Glutamatergic neuron (in vitro differentiated cells): Measurements from ENCODE around the gene KIR3DL3. TPM values are rescaled to one million over a fixed set of nuclear protein-coding genes. Genes with fewer than 3 reads are reported as not detected.
"Not testable (repeated sequence)": the region's sequence is repeated elsewhere in the genome, so short reads cannot be mapped to it uniquely, and the experiment has no call there.

Experiments
- DNase-seq: peaks from one replicate; pipeline ENCODE4 v3.0.0; 2022
- H3K27ac Mint-ChIP-seq: one replicate; pipeline ENCODE4 v1.8.0; 2020; ENCODE audit warnings: mild to moderate bottlenecking, mixed read lengths, inconsistent platforms; ENCODE audit not compliant: unreplicated experiment
- H3K27me3 Mint-ChIP-seq: one replicate; pipeline ENCODE4 v1.8.0; 2020; ENCODE audit warnings: mild to moderate bottlenecking, moderate library complexity, mixed read lengths, inconsistent platforms; ENCODE audit not compliant: unreplicated experiment
- H3K36me3 Mint-ChIP-seq: one replicate; pipeline ENCODE4 v1.8.0; 2020; ENCODE audit warnings: mild to moderate bottlenecking, mixed read lengths, inconsistent platforms; ENCODE audit not compliant: unreplicated experiment
- H3K4me1 Mint-ChIP-seq: one replicate; pipeline ENCODE4 v1.8.0; 2020; ENCODE audit warnings: mild to moderate bottlenecking, low read depth, mixed read lengths, inconsistent platforms; ENCODE audit not compliant: unreplicated experiment
- H3K4me3 Mint-ChIP-seq: one replicate; pipeline ENCODE4 v1.8.0; 2020; ENCODE audit warnings: mild to moderate bottlenecking, mixed read lengths, inconsistent platforms; ENCODE audit not compliant: unreplicated experiment
- H3K9me3 Mint-ChIP-seq: one replicate; pipeline ENCODE4 v1.8.0; 2020; ENCODE audit warnings: mild to moderate bottlenecking, moderate library complexity, mixed read lengths, inconsistent platforms; ENCODE audit not compliant: unreplicated experiment
- CTCF ChIP-seq: fragments of 200-600 bp; sonication (generic); IDR thresholded peaks from one replicate; pipeline ENCODE4 v1.5.0; 2021; ENCODE audit not compliant: partially characterized antibody, unreplicated experiment
- total RNA-seq: library from RNA; stranded (reverse); fragmentation: NEBNext Ultra II Directional; extraction: Animal tissue kit (Norgen Biotek cat#: 25700); gene quantifications from one replicate; pipeline ENCODE4 v1.2.1, GENCODE V29; 2021; ENCODE audit not compliant: unreplicated experiment

Gene KIR3DL3
- total RNA-seq, 1 donor from 2014 or later = not detected

GRCh38 chr19:54709212-54709948, 14.9 kb upstream of the KIR3DL3 start:
- H3K27ac Mint-ChIP-seq = no peak overlapping the region
- TF ChIP-seq CTCF = no peak
- DNase-seq = no peak
- H3K27me3 Mint-ChIP-seq = no peaks in the 10 kb centered on the region
- H3K4me3 Mint-ChIP-seq = no peak overlapping the region
- peaks cover 8% of the 10 kb centered on the region for H3K36me3 Mint-ChIP-seq
- H3K9me3 Mint-ChIP-seq = peaks cover 10% of the 10 kb centered on the region
- H3K4me1 Mint-ChIP-seq = no peaks in the 10 kb centered on the region

- DNase-seq, H3K4me1 Mint-ChIP-seq, H3K27me3 Mint-ChIP-seq, H3K9me3 Mint-ChIP-seq, H3K36me3 Mint-ChIP-seq, H3K27ac Mint-ChIP-seq, H3K4me3 Mint-ChIP-seq: not testable (repeated sequence)
Measured at GRCh38 chr19:54709956-54710355, 14.3 kb upstream of the KIR3DL3 start.

- no peak for DNase-seq
- no peak overlapping the region for H3K4me3 Mint-ChIP-seq
- no peak overlapping the region for H3K27ac Mint-ChIP-seq
- no peak for TF ChIP-seq CTCF
- H3K36me3 Mint-ChIP-seq = peaks cover 32% of the 10 kb centered on the region
- H3K9me3 Mint-ChIP-seq = peaks cover 30% of the 10 kb centered on the region
- peaks cover 4% of the 10 kb centered on the region for H3K27me3 Mint-ChIP-seq
- no peaks in the 10 kb centered on the region for H3K4me1 Mint-ChIP-seq
Measured at GRCh38 chr19:54724644-54725043, 402 bp downstream of the KIR3DL3 start.

GRCh38 chr19:54725321-54725720, 1.1 kb downstream of the KIR3DL3 start:
- DNase-seq = no peak
- peaks cover 4% of the 10 kb centered on the region for H3K27me3 Mint-ChIP-seq
- no peak overlapping the region for H3K27ac Mint-ChIP-seq
- no peak overlapping the region for H3K4me3 Mint-ChIP-seq
- H3K4me1 Mint-ChIP-seq = no peaks in the 10 kb centered on the region
- H3K36me3 Mint-ChIP-seq = peaks cover 32% of the 10 kb centered on the region
- no peak for TF ChIP-seq CTCF
- H3K9me3 Mint-ChIP-seq = peaks cover 30% of the 10 kb centered on the region

GRCh38 chr19:54727562-54727961, 3.3 kb downstream of the KIR3DL3 start:
- no peak for DNase-seq
- Mint-ChIP-seq H3K36me3 (peaks cover 42% of the 10 kb centered on the region), H3K9me3 (peaks cover 32% of the 10 kb centered on the region), H3K4me3 (no peak overlapping the region), H3K27me3 (peaks cover 6% of the 10 kb centered on the region), H3K27ac (no peak overlapping the region), H3K4me1 (no peaks in the 10 kb centered on the region)
- no peak for TF ChIP-seq CTCF
